Tibial nerve (tissue), 4 donors: ENCODE data around the gene GINS2.
A peak's percentile ranks its signal among the peaks of the same experiment; 100 is the strongest.

ENCODE experiments used
- EP300 ChIP-seq, 2 donors: sonication (generic); formaldehyde crosslinking; IDR thresholded peaks; one replicate each; pipeline ENCODE4 v1.6.1; 2017; ENCODE audit warnings: antibody characterized with exemption in 2 of 2, mild to moderate bottlenecking in 1 of 2
- POLR2A ChIP-seq, 2 donors: fragments of 450-650 bp; IDR thresholded peaks; one replicate each; pipeline ENCODE4 v1.6.1; 2017; ENCODE audit warnings: antibody characterized with exemption in 2 of 2, mild to moderate bottlenecking in 2 of 2, moderate library complexity in 2 of 2
- TF ChIP-seq, protein P1 (sequence below), 5 experiments: fragments of 200-600 bp in 3 of 5; fragments of 450-650 bp in 2 of 5; sonication (generic) in 3 of 5; IDR thresholded peaks; one replicate each; pipeline ENCODE4 v1.5.1; 2016 to 2019; ENCODE audit warnings: antibody characterized with exemption in 5 of 5, mild to moderate bottlenecking in 3 of 5, moderate library complexity in 2 of 5

DNA sequence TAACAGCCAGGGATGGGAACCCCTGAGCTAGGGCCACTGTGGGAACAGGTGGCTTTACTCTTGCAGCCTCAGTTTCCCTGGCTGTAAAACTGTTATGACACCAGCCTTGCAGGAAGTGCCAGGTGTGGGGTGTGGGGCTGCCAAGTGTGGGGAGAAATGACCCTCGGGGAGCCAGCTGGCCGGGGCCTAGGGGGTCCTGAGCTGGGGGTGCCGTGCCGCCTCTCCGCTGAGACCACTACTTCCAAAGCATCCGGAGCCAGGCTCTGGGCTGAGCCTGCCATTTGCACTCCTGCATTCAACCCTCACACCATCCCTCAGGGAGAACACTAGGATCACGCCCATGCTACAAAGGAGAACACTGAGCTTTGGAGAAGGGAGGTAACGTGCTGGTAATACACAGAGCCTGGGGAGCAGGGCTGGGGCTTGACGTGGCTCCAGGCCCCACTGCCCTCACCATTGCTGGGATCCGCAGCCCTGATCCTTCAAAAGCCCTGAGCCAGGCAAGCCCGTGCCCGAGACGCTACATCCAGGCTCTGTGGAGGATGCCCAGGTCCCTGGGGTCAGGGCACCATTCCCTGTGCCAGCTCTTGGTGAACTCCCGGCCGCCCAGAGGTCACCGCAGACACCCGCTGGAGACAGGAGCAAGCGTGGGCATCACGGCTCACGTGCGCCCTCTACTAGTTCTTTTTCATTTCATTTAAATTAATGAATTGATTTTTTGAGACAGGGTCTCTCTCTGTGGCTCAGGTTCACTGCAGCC is 28.8 kb upstream of the GINS2 start:
- TF ChIP-seq, protein P1, sequence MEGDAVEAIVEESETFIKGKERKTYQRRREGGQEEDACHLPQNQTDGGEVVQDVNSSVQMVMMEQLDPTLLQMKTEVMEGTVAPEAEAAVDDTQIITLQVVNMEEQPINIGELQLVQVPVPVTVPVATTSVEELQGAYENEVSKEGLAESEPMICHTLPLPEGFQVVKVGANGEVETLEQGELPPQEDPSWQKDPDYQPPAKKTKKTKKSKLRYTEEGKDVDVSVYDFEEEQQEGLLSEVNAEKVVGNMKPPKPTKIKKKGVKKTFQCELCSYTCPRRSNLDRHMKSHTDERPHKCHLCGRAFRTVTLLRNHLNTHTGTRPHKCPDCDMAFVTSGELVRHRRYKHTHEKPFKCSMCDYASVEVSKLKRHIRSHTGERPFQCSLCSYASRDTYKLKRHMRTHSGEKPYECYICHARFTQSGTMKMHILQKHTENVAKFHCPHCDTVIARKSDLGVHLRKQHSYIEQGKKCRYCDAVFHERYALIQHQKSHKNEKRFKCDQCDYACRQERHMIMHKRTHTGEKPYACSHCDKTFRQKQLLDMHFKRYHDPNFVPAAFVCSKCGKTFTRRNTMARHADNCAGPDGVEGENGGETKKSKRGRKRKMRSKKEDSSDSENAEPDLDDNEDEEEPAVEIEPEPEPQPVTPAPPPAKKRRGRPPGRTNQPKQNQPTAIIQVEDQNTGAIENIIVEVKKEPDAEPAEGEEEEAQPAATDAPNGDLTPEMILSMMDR (IDR thresholded peaks at IDR 0.05), result peak; percentile 52 to 85 (median 71)
- TF ChIP-seq POLR2A (IDR thresholded peaks at IDR 0.05), result no peak
- no peak for TF ChIP-seq EP300 (IDR thresholded peaks at IDR 0.05)
